SK-N-SH (cell line): ENCODE measurements around the gene TBP. TPM values are rescaled to one million over a fixed set of nuclear protein-coding genes. Genes with fewer than 3 reads are reported as not detected.

Source experiments
- CTCF ChIA-PET: fragments of 300-600, 350-600 bp; formaldehyde crosslinking; extraction: SDS; loops from one replicate; lab custom pipeline; 2021; lab: Yijun Ruan, JAX
- POLR2A ChIA-PET: fragments of 350-600 bp; sonication (Branson Sonifier 250); formaldehyde crosslinking; extraction: SDS; loops from one replicate; lab custom pipeline; 2020; ENCODE audit warnings: antibody characterized with exemption, inconsistent platforms; lab: Yijun Ruan, JAX
- DNase-seq: peaks from one replicate; pipeline ENCODE4 v3.0.0; 2012
- H2AFZ ChIP-seq: fragments of 200-600 bp; sonication (generic); 2 replicates; pipeline ENCODE4 v1.8.1; 2016; ENCODE audit warnings: antibody characterized with exemption, mild to moderate bottlenecking, low read depth
- H3F3A ChIP-seq: fragments of 200-600 bp; sonication (generic); replicated peaks from 2 replicates; pipeline ENCODE3; 2016; ENCODE audit warnings: antibody characterized with exemption, mild to moderate bottlenecking; ENCODE audit not compliant: insufficient read depth
- H3K27ac ChIP-seq, 2 experiments: fragments of 200-500 bp in 1 of 2; fragments of 200-600 bp in 1 of 2; sonication (Bioruptor generic) in 1 of 2; sonication (generic), shearing (Covaris generic) in 1 of 2; 2 replicates each; pipeline versions ENCODE4 v1.5.1 to v1.6.1; 2014 to 2016; ENCODE audit warnings: low read depth in 2 of 2, inconsistent platforms in 1 of 2, low read length in 1 of 2, mild to moderate bottlenecking in 1 of 2, mixed read lengths in 1 of 2
- H3K27me3 ChIP-seq: fragments of 200-600 bp; sonication (generic), shearing (Covaris generic); 2 replicates; pipeline ENCODE4 v1.6.1; 2016; ENCODE audit warnings: mixed run types; ENCODE audit not compliant: insufficient read depth
- H3K36me3 ChIP-seq, 2 experiments: fragments of 200-500 bp in 1 of 2; fragments of 200-600 bp in 1 of 2; sonication (Bioruptor generic) in 1 of 2; sonication (generic) in 1 of 2; replicated peaks in 1 of 2; 2 replicates each; pipeline versions ENCODE3 to v1.5.1; 2014 to 2016; ENCODE audit warnings: low read length in 1 of 2, mild to moderate bottlenecking in 1 of 2; ENCODE audit not compliant: insufficient read depth in 2 of 2, control insufficient read depth in 1 of 2
- H3K4me1 ChIP-seq, 2 experiments: fragments of 200-500 bp in 1 of 2; fragments of 200-600 bp in 1 of 2; sonication (Bioruptor generic) in 1 of 2; sonication (generic), shearing (Covaris generic) in 1 of 2; 2 replicates each; pipeline versions ENCODE4 v1.5.1 to v1.6.1; 2014 to 2016; ENCODE audit warnings: low read depth in 1 of 2, low read length in 1 of 2, mixed run types in 1 of 2; ENCODE audit not compliant: insufficient read depth in 2 of 2, control insufficient read depth in 1 of 2
- H3K4me2 ChIP-seq: fragments of 200-600 bp; sonication (generic), shearing (Covaris generic); 2 replicates; pipeline ENCODE4 v1.6.1; 2017; ENCODE audit warnings: mixed run types
- H3K4me3 ChIP-seq, 2 experiments: fragments of 200-500 bp in 1 of 2; fragments of 200-600 bp in 1 of 2; sonication (Bioruptor generic) in 1 of 2; sonication (generic), shearing (Covaris generic) in 1 of 2; 2 replicates each; pipeline versions ENCODE4 v1.5.1 to v1.8.1; 2014 to 2016; ENCODE audit warnings: low read depth in 2 of 2, inconsistent platforms in 1 of 2, low read length in 1 of 2, mild to moderate bottlenecking in 1 of 2, mixed read lengths in 1 of 2, moderate library complexity in 1 of 2
- H3K79me2 ChIP-seq: fragments of 200-600 bp; sonication (generic); 2 replicates; pipeline ENCODE4 v1.8.1; 2017; ENCODE audit warnings: mild to moderate bottlenecking; ENCODE audit not compliant: insufficient read depth
- H3K9ac ChIP-seq: fragments of 200-600 bp; sonication (generic); 2 replicates; pipeline ENCODE4 v1.6.1; 2017; ENCODE audit warnings: mixed run types
- H3K9me2 ChIP-seq: fragments of 200-600 bp; sonication (generic); 2 replicates; pipeline ENCODE4 v1.6.1; 2017; ENCODE audit warnings: mixed run types
- H3K9me3 ChIP-seq: fragments of 200-600 bp; sonication (generic); 2 replicates; pipeline ENCODE4 v1.6.1; 2017; ENCODE audit warnings: mixed run types, mild to moderate bottlenecking, moderate library complexity
- H4K20me1 ChIP-seq: fragments of 200-600 bp; sonication (generic); 2 replicates; pipeline ENCODE4 v1.6.1; 2017; ENCODE audit warnings: mild to moderate bottlenecking, mixed run types; ENCODE audit not compliant: insufficient read depth
- CHD2 ChIP-seq: fragments of 150-350 bp; IDR thresholded peaks from 2 replicates; pipeline ENCODE4 v1.6.1; 2018; ENCODE audit warnings: low read length; ENCODE audit not compliant: partially characterized antibody
- CTCF ChIP-seq: fragments of 200-600 bp; sonication (generic); IDR thresholded peaks from 2 replicates; pipeline ENCODE4 v1.6.1; 2017; ENCODE audit warnings: antibody characterized with exemption, mild to moderate bottlenecking, moderate library complexity
- EP300 ChIP-seq, 2 experiments: IDR thresholded peaks; 2 replicates each; pipeline versions ENCODE4 v1.4.0 to v1.6.1; 2012; ENCODE audit warnings: borderline replicate concordance in 1 of 2, low read depth in 1 of 2, low read length in 1 of 2
- FOXJ3 ChIP-seq: sonication (generic); formaldehyde crosslinking; IDR thresholded peaks from 2 replicates; pipeline ENCODE4 v1.5.1; 2020; ENCODE audit warnings: mild to moderate bottlenecking, missing genetic modification reagents
- MEF2A ChIP-seq: IDR thresholded peaks from 2 replicates; pipeline ENCODE4 v1.4.0; 2012; ENCODE audit warnings: low read depth, borderline replicate concordance
- MXI1 ChIP-seq: IDR thresholded peaks from 2 replicates; pipeline ENCODE4 v1.6.1; 2012; ENCODE audit warnings: mild to moderate bottlenecking, low read depth, low read length, improper control_type of control experiment
- POLR2AphosphoS5 ChIP-seq: IDR thresholded peaks from 2 replicates; pipeline ENCODE4 v1.6.1; 2012; ENCODE audit warnings: low read depth, low read length
- RAD21 ChIP-seq: IDR thresholded peaks from 2 replicates; pipeline ENCODE4 v1.6.1; 2012; ENCODE audit warnings: mild to moderate bottlenecking, low read length
- RCOR1 ChIP-seq: fragments of 150-350 bp; IDR thresholded peaks from 2 replicates; pipeline ENCODE4 v1.6.1; 2017; ENCODE audit warnings: antibody characterized with exemption, low read length
- RFX5 ChIP-seq: IDR thresholded peaks from 2 replicates; pipeline ENCODE4 v1.6.1; 2012; ENCODE audit warnings: mild to moderate bottlenecking, improper control_type of control experiment, low read length
- RXRA ChIP-seq: IDR thresholded peaks from 2 replicates; pipeline ENCODE4 v1.4.0; 2012; ENCODE audit warnings: low read depth, mild to moderate bottlenecking, borderline replicate concordance
- SIN3A ChIP-seq: IDR thresholded peaks from 2 replicates; pipeline ENCODE4 v1.6.1; 2012; ENCODE audit warnings: low read depth, mild to moderate bottlenecking, low read length, moderate library complexity, borderline replicate concordance
- SMC3 ChIP-seq: IDR thresholded peaks from 2 replicates; pipeline ENCODE4 v1.6.1; 2012; ENCODE audit warnings: low read depth, low read length, improper control_type of control experiment
- TAF1 ChIP-seq: IDR thresholded peaks from 2 replicates; pipeline ENCODE4 v1.6.1; 2012; ENCODE audit warnings: low read depth, mild to moderate bottlenecking, low read length, moderate library complexity, borderline replicate concordance
- TCF12 ChIP-seq: IDR thresholded peaks from 2 replicates; pipeline ENCODE4 v1.4.0; 2012
- TEAD4 ChIP-seq: IDR thresholded peaks from 2 replicates; pipeline ENCODE4 v1.4.0; 2012; ENCODE audit warnings: mild to moderate bottlenecking, borderline replicate concordance; ENCODE audit not compliant: insufficient read depth
- USF1 ChIP-seq: IDR thresholded peaks from 2 replicates; pipeline ENCODE4 v1.4.0; 2012; ENCODE audit warnings: low read depth, borderline replicate concordance
- WGBS: methylation state at CpG from one replicate; pipeline ENCODE4 v1.1.6; 2017; ENCODE audit warnings: low lambda C conversion rate; 5-methylcytosine and 5-hydroxymethylcytosine counted together
- polyA plus RNA-seq, 3 experiments: library from polyadenylated mRNA; depleted of rRNA; stranded (reverse); fragments of >200 nt; gene quantifications; 2 replicates each; pipeline ENCODE4 v1.2.3, GENCODE V29; 2012
- TF ChIP-seq, protein P1 (sequence below): IDR thresholded peaks from 2 replicates; pipeline ENCODE4 v1.6.1; 2012; ENCODE audit warnings: mild to moderate bottlenecking, low read depth, low read length, moderate library complexity

TBP gene
- polyA plus RNA-seq, 1 of the 3 experiments (the other 2 are of a cell fraction): 45.5 TPM

DNA sequence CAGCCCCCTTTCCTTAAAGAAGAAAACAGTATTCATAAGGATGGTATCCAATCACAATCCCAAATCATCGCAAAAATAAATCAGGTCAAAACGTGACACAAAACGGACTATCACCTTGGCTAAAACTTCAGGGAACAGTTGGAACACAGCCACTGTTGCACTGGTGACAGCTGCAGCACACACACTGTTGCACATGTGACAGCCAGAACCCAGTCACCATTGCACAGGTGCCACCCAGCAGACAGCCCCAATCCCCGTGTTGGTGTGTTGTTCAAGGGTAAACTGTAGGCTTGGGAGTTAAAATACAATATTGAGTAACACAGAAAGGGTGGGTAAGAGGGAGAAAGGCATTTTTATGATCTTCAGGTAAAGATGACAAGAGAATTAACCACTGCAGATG, 16.8 kb upstream of the TBP start:
- Histone ChIP-seq H3K4me3 (no peak overlapping the region), H2AFZ (no peak overlapping the region), H4K20me1 (peaks cover 34% of the 10 kb centered on the region), H3K27me3 (no peaks in the 10 kb centered on the region), H3K27ac (no peak overlapping the region), H3K4me1 (no peaks in the 10 kb centered on the region), H3K9me3 (no peaks in the 10 kb centered on the region), H3K4me2 (no peak overlapping the region), H3K9me2 (no peaks in the 10 kb centered on the region), H3F3A (peaks cover 10% of the 10 kb centered on the region), H3K79me2 (peaks cover 49% of the 10 kb centered on the region), H3K9ac (no peak overlapping the region), H3K36me3 (peaks cover 88 to 93% of the 10 kb centered on the region in 2 experiments)
- 99% methylated on average over 4 of the region's 4 CpGs for WGBS
- ChIA-PET POLR2A (no interaction called here), CTCF (no interaction called here)
- TF ChIP-seq, protein P1, sequence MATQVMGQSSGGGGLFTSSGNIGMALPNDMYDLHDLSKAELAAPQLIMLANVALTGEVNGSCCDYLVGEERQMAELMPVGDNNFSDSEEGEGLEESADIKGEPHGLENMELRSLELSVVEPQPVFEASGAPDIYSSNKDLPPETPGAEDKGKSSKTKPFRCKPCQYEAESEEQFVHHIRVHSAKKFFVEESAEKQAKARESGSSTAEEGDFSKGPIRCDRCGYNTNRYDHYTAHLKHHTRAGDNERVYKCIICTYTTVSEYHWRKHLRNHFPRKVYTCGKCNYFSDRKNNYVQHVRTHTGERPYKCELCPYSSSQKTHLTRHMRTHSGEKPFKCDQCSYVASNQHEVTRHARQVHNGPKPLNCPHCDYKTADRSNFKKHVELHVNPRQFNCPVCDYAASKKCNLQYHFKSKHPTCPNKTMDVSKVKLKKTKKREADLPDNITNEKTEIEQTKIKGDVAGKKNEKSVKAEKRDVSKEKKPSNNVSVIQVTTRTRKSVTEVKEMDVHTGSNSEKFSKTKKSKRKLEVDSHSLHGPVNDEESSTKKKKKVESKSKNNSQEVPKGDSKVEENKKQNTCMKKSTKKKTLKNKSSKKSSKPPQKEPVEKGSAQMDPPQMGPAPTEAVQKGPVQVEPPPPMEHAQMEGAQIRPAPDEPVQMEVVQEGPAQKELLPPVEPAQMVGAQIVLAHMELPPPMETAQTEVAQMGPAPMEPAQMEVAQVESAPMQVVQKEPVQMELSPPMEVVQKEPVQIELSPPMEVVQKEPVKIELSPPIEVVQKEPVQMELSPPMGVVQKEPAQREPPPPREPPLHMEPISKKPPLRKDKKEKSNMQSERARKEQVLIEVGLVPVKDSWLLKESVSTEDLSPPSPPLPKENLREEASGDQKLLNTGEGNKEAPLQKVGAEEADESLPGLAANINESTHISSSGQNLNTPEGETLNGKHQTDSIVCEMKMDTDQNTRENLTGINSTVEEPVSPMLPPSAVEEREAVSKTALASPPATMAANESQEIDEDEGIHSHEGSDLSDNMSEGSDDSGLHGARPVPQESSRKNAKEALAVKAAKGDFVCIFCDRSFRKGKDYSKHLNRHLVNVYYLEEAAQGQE: no peak
- TF ChIP-seq TCF12: no peak
- no peak for TF ChIP-seq RAD21
- no peak for TF ChIP-seq SMC3
- no peak for TF ChIP-seq MXI1
- TF ChIP-seq TAF1: no peak
- TF ChIP-seq RCOR1: no peak
- TF ChIP-seq EP300 (IDR thresholded peaks at IDR 0.05; ENCODE audit: borderline replicate concordance in 1 of 2, low read depth in 1 of 2, low read length in 1 of 2): no peak
- no peak for TF ChIP-seq POLR2AphosphoS5
- no peak for TF ChIP-seq RXRA
- no peak for TF ChIP-seq MEF2A
- TF ChIP-seq USF1: no peak
- TF ChIP-seq RFX5: no peak
- DNase-seq: no peak

DNA sequence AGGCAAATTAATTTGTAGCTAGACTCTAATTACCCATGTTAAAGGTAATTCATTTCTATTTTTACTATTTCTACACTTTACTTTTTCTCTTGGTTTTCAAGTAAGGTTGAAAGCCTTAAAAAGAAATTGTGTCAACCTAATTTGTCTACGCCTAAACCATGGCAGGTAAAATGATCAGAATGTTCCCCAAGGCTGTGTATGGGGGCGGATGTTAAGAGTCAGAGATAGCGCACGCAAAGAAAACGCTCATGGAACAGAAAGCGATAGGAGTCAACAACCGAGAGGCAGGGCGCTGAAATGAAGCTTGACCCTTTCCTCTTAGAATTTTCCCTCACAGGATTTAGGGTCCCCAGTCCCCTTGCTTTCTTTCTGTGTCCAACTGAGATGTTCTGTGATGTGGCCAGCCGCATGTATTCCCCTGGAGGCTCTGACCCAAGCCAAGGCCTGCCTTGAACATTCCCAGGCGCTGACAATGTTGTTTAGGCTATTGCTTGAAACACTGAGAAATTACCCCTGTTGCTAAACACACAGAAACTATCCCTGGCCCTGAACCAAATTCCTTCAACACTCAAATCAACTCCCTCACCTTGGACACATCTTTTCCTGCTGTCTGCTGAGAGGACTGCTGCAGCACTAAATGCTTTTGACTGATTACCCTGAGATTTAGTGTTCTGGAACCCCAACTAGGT, 12.0 kb upstream of the TBP start:
- Histone ChIP-seq H3K27me3 (no peaks in the 10 kb centered on the region), H3K9me2 (no peaks in the 10 kb centered on the region), H3K4me2 (no peak overlapping the region), H3K27ac (no peak overlapping the region), H3K36me3 (peaks cover 92 to 98% of the 10 kb centered on the region in 2 experiments), H3K79me2 (peaks cover 97% of the 10 kb centered on the region)
- TF ChIP-seq POLR2AphosphoS5 (no peak), CTCF (no peak), TCF12 (no peak), SIN3A (no peak), TEAD4 (no peak), CHD2 (no peak), FOXJ3 (no peak), MEF2A (no peak)
- TF ChIP-seq, all 33 proteins: peak for 0
- Histone ChIP-seq H2AFZ (no peak overlapping the region), H3K4me3 (no peak overlapping the region), H4K20me1 (peaks cover 57% of the 10 kb centered on the region), H3K4me1 (no peaks in the 10 kb centered on the region), H3K9me3 (no peaks in the 10 kb centered on the region), H3K9ac (no peak overlapping the region), H3F3A (peaks cover 6% of the 10 kb centered on the region)
- DNase-seq: no peak
- CTCF ChIA-PET: interaction anchor here (0.6 to 5.0 kb wide), 4 partner anchors 12 to 752 kb away, joined by 3 to 29 read pairs (median 4); no protein-coding TSS in a partner anchor
- POLR2A ChIA-PET: no interaction called here
- WGBS: 95% methylated on average over 9 of the region's 10 CpGs
